ENCODE data around the gene MSL1.

The MSL1 gene

DNA sequence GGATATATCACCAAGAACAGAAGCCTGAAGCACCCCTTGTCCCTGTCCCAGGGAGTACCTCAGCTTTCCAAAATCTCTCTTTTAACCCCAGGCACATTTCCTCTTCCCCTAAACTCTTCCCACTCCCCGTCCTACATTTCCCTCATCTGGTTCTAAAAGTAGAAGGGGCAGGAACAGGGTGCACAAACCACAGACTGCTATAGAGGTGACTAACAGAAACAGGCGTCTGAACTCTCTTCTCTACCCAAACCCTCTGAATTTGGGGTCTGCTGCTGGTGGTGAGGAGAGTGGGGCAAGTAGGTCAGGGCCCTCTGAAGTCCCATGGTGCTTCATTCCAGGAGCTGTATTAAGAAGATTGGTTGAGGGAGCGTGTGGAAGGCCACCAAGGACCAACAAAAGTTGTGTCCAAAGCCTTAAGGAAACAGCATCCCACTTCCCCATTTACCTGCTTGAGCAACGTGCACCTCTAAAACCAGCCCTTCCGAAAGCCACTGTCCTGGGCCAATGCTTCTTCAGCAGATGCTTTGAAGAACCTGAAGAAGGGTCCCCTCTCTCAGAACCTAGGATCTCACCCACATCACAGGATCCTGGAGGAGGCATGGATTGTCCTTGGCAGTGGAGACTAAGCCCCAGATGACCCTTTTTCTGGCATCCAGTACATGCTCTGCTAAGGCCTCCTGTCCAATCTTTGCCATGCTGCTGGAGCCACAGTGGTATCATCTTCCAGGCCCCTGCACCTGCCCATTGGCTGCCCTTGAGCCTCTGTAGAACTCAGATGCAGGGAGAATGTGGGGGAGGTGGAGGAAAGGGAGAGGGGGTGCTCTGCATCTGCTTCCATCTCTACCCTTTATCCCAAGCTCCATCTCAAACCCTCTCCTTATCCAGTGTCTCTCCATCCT is 15.7 kb upstream of the MSL1 start:
- DNase-seq: no peak

DNA sequence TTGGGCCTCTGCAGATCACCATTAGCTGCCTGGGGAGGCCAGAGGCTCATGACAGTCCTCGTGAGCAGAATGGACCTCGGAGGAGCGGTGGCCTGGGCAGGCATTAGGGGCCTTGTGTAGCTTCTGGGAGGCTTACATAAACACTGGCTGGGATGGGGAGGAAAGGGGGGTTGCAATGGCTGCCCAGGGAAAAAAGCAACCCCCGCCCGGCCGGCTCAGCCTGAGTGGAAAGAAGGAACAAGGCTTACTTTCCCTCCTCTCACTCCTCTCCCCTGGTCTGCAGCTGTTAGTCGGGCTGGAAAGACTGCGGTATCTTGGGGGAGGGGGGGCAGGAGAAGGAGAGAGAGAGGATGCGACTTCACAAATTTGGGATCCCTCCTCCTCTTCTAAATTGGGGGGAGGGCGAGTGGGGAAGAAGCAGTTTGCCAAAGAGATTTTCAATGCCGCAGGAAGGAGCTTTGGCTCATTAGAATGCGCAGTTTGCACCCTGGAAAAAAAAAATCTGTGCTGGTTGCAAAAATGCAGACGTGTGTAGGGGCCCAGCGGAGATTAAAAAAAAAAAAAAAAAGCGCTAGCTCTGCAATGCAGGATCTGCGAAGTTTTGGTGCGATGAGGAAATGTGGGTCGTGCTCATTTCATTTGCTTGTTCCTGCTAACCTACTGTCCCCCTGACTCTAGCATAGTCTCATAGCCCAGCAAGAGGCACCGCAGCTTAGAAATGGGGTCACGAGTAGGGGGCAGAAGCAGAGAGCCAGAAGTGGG is 14.8 kb upstream of the MSL1 start:
- DNase-seq: no peak

DNA sequence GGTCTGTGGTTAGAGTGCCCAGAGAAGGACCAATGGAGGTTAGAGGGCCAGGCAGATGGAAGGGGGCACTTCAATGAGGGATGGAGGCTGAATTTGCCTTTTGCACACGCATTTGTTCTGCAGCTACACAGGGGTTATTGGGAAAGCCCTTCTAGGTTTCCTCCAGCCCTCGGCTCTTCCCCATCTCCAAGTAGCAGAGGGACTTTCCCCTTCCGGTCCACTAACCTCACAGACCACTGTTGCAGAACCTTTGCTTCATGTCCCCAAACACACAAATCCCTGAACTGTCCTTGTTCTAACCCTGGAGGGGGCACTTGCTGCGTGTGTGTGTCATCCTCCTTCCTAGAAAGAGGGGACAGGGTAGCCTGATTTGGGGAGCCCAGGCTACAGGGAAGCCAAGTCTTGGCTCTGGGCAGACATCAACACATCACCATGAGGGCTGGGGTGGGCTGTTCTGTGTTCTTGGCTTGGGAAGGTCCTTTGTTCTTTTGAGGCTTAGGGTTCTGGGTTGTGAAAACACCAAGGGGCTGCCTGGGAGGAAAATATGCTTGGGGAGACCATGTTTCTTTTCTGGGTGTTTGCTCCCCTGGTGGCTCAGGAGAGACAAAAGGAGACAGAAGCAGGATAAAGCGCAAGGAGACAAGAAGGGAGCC is 14.1 kb upstream of the MSL1 start:
- DNase-seq: no peak

DNA sequence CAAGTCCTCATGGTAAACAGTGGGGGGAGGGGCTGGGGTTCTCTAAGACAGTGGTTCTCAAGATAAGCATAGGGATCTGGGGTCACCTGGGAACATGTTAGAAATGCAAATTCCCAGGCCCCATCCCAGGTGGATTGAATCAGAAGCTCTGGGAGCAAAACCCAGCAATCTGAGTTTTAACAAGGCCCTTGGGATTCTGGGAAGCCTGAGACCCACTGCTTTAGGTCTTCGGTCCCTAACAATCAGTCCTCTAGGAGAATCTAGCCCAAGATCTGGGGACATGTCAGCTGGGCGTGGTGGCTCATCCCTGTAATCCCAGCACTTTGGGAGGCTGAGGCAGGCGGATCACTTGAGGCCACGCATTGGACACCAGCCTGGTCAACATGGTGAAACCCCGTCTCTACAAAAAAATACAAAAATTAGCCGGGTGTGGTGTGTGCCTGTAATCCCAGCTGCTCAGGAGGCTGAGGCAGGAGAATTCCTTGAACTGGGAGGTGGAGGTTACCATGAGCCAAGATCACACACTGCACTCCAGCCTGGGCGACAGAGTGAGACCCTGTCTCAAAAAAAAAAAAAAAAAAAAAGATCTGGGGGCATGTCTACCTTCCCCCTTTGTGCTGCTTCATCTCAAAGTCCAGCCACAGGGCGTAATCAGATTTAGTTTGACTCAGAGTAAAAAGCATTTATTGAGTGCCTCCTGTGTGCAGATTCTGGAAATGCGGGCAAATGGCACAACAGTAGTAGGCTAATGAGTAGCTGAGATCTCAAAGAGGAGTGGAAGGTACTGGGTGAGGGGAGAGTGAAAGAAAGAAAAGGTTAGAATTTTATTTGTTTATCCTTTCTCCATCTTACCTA is 12.6 kb upstream of the MSL1 start:
- DNase-seq: no peak

DNA sequence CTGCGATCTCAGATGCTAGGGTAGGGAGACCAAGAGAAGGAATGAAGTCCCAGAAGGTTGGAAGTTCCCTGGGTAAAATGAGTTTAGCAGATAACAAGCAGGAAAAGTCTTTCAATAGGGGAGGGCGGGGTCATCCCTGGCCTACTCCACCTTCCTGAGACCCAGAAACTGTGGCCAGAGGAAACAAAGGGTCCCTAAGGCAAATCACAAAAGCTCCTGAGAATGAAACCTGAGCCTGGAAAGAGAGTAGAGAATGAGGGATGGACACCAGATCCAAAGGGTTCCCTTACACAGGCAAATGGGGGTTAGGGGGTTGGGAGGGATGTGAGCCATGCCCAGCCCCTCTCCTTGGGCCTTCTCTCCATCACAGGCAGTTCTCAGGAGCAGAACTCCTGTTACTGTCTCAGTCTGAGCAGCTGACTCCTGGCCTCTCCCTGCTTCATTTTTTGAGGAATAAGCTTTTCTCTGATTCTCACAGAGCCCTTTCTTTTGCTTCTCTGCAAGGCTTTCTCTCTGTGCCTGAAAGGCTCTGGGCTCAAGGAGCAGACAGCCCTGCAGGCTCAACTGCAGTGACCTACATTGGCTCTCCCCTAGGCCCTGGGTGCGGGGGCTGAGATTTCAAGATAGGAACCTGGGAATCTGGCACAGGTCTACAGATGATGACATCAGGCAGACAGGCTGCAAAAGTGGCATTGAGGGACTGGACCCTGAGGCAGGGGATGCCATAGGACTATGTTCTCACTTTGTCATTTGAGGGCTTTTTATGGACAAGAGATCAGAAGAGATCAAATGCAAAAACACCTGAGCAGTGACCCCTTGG is 11.5 kb upstream of the MSL1 start:
- DNase-seq: no peak

DNA sequence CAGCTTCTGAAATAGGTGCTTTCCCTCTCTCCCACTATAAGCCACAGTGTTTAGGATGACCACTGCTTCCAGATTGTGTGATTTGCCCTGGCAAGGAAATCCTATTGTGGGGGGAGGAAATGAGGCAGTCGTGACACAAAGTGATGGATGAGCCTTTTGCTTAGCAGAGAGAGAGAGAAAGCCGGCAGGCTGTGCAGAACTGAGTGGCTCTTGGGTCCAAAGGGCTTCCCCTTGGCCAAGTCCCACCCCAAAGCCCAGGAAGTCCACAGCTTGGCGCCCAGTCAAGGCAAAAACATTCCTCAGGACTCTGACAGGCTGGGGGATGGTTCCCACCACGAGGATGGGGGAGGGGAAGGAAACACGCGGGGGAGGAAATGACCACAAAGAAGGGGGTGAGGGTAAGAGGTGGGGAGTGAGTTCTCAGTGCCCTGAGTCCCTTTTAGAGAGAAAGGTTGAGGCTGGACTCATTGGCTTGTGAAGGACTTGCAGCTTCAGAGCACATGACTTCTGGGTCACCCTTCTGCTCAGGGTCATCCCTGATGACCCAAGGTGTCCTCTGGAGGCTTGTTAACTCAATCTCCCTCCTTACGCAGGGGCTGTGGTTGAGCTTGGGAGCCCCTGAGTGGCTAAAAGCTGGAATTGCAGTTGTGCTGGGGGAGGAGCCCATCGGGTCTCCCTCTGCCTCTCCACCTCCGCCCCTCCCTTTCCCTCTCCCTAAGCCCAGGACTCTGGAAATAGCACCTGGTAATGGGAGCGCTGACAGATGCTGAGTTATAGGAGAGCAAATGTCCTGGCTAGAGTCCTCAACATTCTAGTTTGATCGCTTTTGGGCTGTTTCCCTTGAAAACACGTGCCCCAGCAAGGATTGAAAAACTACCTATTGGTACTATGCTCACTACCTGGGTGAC is 10.3 kb upstream of the MSL1 start:
- DNase-seq: peak in 3 of 4 experiments; percentile 27 to 59 (median 34)

DNA sequence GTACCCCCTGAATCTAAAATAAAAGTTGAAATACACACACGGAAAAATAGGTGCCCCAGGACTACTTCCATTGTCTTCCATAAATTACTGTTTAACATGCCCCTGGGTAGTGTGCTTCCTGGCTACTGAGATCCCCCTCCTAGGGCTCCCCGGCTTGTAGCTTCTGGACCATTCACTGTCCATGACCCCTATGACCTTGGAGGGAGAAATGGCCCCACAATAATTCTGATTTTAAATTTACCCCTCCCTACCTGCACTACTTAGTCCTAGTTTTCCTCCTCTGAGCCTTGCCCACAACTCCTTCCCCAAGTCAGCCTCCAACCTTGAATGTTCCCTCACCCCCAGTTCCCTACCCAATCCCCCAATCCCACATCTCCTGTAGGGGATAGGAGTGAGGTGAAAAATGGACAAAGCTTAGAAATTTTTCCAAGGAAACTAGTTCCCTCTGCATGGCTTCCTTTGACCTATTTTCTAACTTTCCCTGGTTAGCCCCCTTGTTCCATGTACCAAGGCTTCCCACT is 9.5 kb upstream of the MSL1 start:
- DNase-seq: no peak

DNA sequence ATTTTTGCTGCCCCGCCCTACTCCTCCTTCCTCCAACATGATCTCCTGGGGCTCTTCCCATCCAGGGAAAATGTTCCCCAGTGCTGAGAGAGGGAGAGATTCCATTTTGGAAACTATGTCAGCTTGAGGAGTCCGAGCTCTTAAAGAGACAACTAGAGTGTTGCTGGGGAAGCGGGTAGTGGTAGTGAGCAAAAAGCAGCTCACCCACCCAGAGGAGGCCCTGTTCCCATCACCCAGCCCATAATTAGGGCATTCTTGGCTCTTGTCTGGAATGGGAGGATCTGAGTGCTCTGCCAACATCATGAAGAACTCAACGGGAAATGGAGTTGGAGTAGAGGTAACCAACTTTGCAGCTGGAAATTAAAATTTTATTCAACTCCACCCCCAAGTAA is 9.1 kb upstream of the MSL1 start:
- DNase-seq: no peak

DNA sequence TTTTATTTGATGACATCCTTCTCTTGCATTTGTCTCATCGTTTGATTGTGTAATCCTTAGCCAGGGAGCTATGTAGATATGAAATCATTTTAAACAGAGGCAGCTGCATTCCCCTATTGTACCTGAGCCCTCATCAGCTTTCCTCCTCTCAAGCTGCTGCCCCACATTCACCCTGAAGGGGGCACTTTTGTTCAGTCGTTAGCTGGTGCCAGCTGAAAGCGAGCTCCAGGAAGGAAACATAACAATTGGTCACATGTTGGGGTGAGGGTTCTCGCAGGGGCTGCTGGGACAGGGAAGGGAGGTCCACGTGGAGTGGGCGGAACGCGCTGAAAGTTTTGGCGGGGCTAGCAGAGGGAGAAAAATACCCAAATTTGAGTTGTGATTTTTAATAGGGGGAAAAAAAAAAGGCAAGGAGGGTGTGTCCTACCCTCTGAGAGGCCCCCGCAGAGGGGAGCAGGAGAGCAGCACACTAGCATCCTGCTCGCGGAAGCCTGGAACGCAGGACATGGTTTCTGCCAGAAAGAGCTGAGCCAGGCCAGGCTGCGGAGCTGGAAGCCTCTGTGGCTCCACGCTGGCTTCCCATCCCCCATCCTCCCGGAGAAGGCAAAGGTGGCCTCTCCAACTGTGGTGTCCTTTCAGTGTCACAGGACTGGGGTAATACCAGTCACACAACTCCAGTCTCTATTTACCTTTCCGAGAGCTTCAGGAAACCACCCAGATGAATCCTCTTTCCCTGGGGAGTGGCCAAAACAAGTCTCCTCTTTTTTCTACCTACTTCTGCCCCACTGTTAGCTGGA is 8.5 kb upstream of the MSL1 start:
- peak; percentile 76 to 87 (median 83) for DNase-seq

DNA sequence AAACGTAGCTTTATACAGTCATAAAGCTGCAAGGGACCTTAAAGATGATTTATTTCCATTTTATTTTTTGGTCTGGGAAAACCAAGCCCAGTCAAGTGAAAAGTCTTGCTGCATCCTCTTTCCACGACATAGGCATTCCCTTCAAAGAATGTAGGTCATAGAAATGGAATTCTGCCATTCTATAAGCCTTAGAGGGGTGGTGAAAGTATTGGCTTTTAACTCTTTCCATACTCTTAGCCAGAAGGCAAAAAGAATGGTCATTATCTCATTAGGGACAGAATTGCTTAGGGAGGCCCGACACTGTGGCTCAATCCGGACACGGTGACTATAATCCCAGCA is 7.9 kb upstream of the MSL1 start:
- DNase-seq: no peak

DNA sequence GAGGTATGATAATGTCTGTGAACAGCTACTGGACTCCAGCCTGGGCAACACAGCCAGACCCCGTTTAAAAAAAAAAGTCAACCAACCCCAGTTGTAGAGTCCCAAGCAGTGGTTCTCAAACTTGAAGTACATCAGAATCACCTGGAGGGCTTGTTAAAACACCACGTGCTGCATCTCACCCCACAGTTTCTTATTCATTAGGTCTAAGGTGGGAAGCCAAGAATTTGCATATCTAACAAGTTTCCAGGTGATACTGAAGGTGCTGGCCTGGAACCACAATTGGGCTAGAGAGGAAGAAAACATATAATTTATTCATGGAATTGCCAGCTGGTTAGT is 6.7 kb upstream of the MSL1 start:
- no peak for DNase-seq

DNA sequence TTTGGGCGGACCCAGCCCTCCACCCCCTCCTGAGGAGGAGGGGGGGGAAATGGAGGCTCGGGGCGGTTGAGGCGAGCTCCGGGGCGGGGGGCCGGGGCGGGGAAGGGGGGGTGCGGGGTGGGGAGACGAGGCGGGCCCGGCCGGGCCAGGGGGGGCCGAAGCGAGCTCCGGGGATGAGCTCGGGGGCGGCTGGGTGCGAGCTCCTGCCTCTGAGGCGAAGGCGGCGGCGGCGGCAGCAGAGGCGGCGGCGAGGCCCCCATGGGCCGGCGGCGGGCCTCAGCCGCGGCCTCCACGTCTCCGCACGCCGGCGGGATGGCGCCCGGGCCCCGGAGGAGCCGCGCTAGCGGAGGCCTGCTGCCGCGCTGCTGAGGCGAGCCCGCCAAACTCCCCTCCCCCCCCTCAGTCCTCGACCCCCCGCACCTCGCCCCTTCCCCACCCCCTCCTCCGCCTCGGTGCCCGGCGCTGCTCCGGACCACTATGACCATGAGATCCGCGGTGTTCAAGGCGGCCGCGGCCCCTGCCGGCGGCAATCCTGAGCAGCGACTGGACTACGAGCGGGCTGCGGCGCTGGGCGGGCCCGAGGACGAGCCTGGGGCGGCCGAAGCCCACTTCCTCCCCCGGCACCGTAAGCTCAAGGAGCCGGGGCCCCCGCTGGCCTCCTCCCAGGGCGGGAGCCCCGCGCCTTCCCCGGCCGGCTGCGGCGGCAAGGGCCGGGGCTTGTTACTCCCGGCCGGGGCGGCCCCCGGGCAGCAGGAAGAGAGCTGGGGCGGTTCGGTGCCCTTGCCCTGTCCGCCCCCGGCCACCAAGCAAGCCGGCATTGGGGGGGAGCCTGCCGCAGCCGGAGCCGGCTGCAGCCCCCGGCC is 596 bp downstream of the MSL1 start:
- no peak for DNase-seq

DNA sequence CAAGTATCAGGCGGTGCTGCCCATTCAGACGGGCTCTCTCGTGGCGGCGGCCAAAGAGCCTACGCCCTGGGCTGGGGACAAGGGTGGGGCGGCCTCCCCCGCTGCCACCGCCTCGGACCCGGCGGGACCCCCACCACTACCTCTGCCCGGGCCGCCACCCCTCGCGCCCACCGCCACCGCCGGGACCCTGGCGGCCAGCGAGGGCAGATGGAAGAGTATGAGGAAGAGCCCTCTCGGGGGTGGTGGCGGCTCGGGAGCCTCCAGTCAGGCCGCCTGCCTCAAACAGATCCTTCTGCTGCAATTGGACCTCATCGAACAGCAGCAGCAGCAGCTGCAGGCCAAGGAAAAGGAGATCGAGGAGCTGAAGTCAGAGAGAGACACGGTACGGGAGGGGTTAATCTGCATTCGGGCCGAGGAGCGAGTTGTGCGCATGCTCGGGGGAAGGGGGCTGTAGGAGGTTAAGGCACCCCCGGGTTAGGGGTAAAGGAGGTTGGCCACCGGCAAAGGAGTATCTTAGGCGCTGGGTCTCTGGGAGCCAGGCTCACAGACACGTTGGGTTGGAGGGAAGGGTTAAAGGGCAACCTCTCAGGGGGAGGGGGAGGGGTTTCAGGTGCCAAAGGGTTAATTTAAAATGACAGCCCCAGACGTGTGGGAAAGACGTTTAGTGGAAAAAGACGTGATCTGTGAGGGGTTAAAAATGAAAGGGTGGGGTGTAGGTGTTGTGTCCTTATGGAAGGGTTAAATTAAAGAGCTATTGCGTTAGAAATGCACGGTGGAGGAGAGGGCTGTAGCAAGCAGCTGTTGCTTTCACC is 1.4 kb downstream of the MSL1 start:
- DNase-seq: peak in 2 of 4 experiments; percentile 26 to 32

DNA sequence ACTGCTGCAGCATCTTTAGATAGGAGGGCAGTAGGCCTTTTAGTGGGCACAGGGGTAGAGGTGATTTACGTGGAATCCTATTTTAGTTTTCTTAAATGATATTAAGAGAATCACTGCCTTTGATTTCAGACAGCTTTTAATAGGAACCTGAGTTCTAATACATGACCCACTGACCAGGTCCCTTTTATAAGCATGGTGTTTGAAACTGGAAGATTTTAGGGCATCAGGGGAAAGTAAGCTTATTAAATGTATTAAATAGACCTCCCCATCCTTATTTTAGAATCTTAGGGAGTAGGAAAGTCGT is 2.0 kb downstream of the MSL1 start:
- no peak for DNase-seq

DNA sequence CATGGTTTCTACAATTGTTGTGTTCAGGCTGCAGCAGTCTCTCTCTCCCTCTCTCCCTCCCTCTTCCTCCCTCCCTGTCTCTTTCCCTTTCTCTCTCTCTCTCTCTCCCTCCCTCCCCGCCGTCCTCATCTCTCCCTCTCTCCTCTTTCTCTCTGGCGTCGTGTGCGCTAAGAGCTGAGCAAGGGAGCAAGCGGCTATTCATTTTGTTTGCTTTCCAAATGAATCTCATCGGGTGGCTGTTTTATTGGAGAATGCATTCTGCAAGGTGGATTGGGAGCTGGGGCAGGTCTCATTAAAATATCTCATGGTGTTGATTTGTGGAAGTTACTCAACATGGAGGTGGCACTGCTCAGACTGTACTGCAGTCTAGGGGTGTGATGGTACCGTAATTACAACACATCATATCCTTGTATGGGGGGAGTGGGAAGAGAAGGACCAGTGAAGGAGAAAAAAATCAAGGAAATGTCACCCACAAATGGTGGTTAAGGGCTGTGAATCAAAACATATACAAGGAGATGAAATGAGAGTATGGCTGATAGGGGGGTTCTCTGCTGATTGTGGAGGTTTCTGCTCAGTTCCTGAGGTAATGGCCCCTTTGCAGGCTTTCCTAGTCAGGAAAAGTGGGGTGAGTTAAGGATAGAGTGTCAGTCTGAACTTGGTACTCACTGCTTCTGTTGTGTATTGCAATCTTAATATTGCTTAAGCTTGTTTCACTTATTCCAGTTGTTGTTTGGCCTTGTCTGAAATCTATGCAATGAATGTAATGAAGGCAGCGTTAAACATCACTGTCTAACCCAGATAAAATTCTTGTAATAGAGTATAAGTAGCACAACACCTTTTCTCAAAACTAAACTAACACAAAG is 2.7 kb downstream of the MSL1 start:
- DNase-seq: no peak

DNA sequence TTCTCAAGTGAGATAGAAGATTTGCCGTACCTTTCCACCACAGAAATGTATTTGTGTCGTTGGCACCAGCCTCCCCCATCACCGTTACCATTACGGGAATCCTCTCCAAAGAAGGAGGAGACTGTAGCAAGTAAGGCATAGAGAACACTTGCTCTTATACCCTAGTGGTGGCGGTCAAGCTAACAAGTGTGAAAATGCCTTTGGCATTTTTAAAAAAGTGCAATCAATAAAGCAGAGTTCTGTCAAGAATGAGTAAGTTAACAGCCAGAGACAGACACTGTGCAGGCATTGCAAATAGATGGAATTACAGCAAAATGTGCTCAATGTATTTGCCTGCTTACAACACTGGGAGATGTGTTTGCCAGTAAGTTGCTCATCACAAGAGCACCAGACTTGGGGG is 7.7 kb downstream of the MSL1 start:
- DNase-seq: no peak

All from activated naive CD4-positive, alpha-beta T cell (primary cell).